ENCODE measurements around the gene ACTMAP. TPM values are rescaled to one million over a fixed set of nuclear protein-coding genes. Genes with fewer than 3 reads are reported as not detected.

Gene ACTMAP
- total and polyA plus RNA-seq, 2 of the 8 experiments (the other 6 are each of a cell fraction or from before 2014, with no cell fraction given), result 24.1 to 26.5 TPM

DNA sequence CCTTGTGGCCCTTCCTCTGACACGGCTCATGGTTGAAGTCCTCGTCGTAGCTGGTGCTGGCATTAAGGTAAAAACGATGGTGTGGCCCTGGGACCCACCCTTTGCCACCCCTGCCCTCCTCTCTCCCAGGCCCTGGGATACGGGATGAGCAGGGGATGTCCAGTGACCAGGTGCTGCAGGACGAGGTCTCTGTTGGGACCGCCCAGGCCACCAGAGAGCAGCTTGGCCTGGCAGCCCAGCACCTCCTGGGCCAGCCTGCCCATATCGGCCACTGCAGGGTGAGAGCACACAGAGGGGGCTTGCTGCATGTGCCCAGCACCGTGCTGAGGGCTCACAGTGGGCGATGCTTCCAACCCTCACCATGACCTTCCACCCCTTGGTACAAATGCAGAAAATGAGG is 6.4 kb downstream of the ACTMAP start:
- Histone ChIP-seq H3K18ac (ENCODE audit: extremely low read depth, low read length) (no peak overlapping the region), H3K4ac (replicated peaks; ENCODE audit: insufficient read length, low read depth, low read length) (no peak overlapping the region), H3K56ac (replicated peaks; ENCODE audit: insufficient read length, low read depth, low read length) (no peak overlapping the region), H2AK5ac (ENCODE audit: low read depth, low read length) (no peak overlapping the region), H4K91ac (replicated peaks; ENCODE audit: insufficient read length, low read length) (no peak overlapping the region), H3K23ac (ENCODE audit: insufficient read length) (no peak overlapping the region), H3K4me1 (replicated peaks in 1 of 4; ENCODE audit: control insufficient read depth in 3 of 4, insufficient read depth in 4 of 4, low read length in 3 of 4) (peaks cover 0 to 13% (median 3%) of the 10 kb centered on the region in 4 experiments; a peak in 4 of 7 replicates), H3K79me2 (ENCODE audit: control insufficient read depth in 1 of 2, insufficient read depth in 2 of 2, low read length in 2 of 2) (peaks cover 0 to 11% of the 10 kb centered on the region in 2 experiments; a peak in 1 of 4 replicates), H3K79me1 (ENCODE audit: low read depth, low read length) (no peaks in the 10 kb centered on the region; the same call in 1 of the 2 replicates), H3K36me3 (ENCODE audit: control insufficient read depth in 2 of 4, insufficient read depth in 4 of 4, low read length in 3 of 4) (peaks cover 0 to 13% (median 1%) of the 10 kb centered on the region in 4 experiments; a peak in 3 of 8 replicates), H4K5ac (ENCODE audit: insufficient read length, low read depth, low read length) (no peak overlapping the region), H2BK120ac (replicated peaks; ENCODE audit: low read depth, low read length) (no peak overlapping the region), H3K9ac (replicated peaks in 1 of 4; ENCODE audit: extremely low read depth in 1 of 4, low read depth in 3 of 4, low read length in 3 of 4) (no peak overlapping the region), H3K4me2 (ENCODE audit: insufficient read depth in 1 of 2, low read depth in 2 of 2, low read length in 2 of 2) (no peak overlapping the region), H2BK20ac (ENCODE audit: low read length) (no peak overlapping the region), H2BK12ac (ENCODE audit: low read depth, low read length) (no peak overlapping the region), H4K20me1 (replicated peaks in 1 of 2; ENCODE audit: control insufficient read depth in 1 of 2, insufficient read depth in 2 of 2, low read length in 2 of 2) (peaks cover 0 to 7% of the 10 kb centered on the region in 2 experiments), H3K23me2 (ENCODE audit: low read depth, low read length) (no peaks in the 10 kb centered on the region), H3K9me3 (ENCODE audit: insufficient read depth in 2 of 2, low read depth in 1 of 2, low read length in 1 of 2) (no peaks in the 10 kb centered on the region), H3K27ac (ENCODE audit: low read depth, low read length) (no peak overlapping the region), H3K4me3 (ENCODE audit: extremely low read depth in 1 of 4, insufficient read depth in 2 of 4, low read depth in 3 of 4, low read length in 4 of 4) (no peak overlapping the region), H4K8ac (ENCODE audit: extremely low read depth, insufficient read depth, low read length) (no peak overlapping the region), H2BK5ac (ENCODE audit: low read depth, low read length) (0 out of 2 replicates have a peak overlapping the region, but pooled peaks have one; percentile 4), H3K27me3 (replicated peaks in 1 of 4; ENCODE audit: control insufficient read depth in 3 of 4, extremely low read depth in 1 of 4, insufficient read depth in 3 of 4, low read length in 3 of 4) (no peaks in the 10 kb centered on the region), H2AFZ (ENCODE audit: low read length) (no peak overlapping the region), H3K14ac (ENCODE audit: insufficient read length) (no peak overlapping the region), H2BK15ac (ENCODE audit: low read length) (no peak overlapping the region)
- DNase-seq (ENCODE audit: low read depth in 1 of 2, low spot score in 2 of 2), result no peak
- ChIA-PET CTCF (ENCODE audit: partially characterized antibody) (interaction anchor here (0.5 to 4.7 kb wide), 14 partner anchors 10 to 294 kb away, joined by 3 to 26 read pairs (median 4); partner anchors contain the start of genes ITPKC and MIA), POLR2A (ENCODE audit: partially characterized antibody) (interaction anchor here (1.1 to 12.4 kb wide), 15 partner anchors 10 to 81 kb away, joined by 3 to 120 read pairs (median 7); partner anchors contain the start of genes ACTMAP, COQ8B, EGLN2 and ITPKC)
- no peak for TF ChIP-seq KDM4A (IDR thresholded peaks at IDR 0.05; ENCODE audit: low read depth, low read length, severe bottlenecking)
- TF ChIP-seq CEBPB (IDR thresholded peaks at IDR 0.05; ENCODE audit: low read depth, low read length), result no peak
- TF ChIP-seq ZNF274 (IDR thresholded peaks at IDR 0.05; ENCODE audit: borderline replicate concordance, extremely low read depth, low read length), result no peak
- no peak for TF ChIP-seq SP4 (IDR thresholded peaks at IDR 0.05; ENCODE audit: low read length)
- TF ChIP-seq PHF8 (conservative IDR thresholded peaks at IDR 0.05; ENCODE audit: low read depth, low read length), result no peak
- TF ChIP-seq JUND (IDR thresholded peaks at IDR 0.05; ENCODE audit: low read length), result no peak
- no peak for TF ChIP-seq TEAD4 (IDR thresholded peaks at IDR 0.05; ENCODE audit: low read depth, low read length)
- TF ChIP-seq SUZ12 (IDR thresholded peaks at IDR 0.05; ENCODE audit: low read length), result no peak
- no peak for TF ChIP-seq KDM1A (IDR thresholded peaks at IDR 0.05; ENCODE audit: borderline replicate concordance, low read length)
- TF ChIP-seq MAFK (IDR thresholded peaks at IDR 0.05; ENCODE audit: low read depth, low read length), result no peak
- TF ChIP-seq CHD2 (IDR thresholded peaks at IDR 0.05; ENCODE audit: low read length), result no peak
- no peak for TF ChIP-seq SIRT6 (IDR thresholded peaks at IDR 0.05; ENCODE audit: low read length)
- TF ChIP-seq JUN (IDR thresholded peaks at IDR 0.05; ENCODE audit: low read depth, low read length), result no peak
- WGBS, 2 experiments (ENCODE audit: extremely low coverage in 1 of 2, insufficient coverage in 1 of 2, insufficient read length in 1 of 2, insufficient replicate concordance in 2 of 2, low coverage in 1 of 2, low lambda C conversion rate in 2 of 2, missing lambda C conversion rate in 1 of 2), result 90% methylated on average over 10 of the region's 10 CpGs; no CpG with 5 or more reads in 1 of the 2 experiments
- no peak for FAIRE-seq

Measured in H1 (cell line).